GM21390 (cell line): ENCODE results near the gene KIF21B.

ENCODE experiments used
- ATAC-seq: cut with Tn5 transposase; IDR thresholded peaks from one replicate; pipeline ENCODE4 v1.9.1; 2021; ENCODE audit not compliant: unreplicated experiment

KIF21B gene

GRCh38 chr1:201020040-201020591, 3.4 kb downstream of the KIF21B start:
- ATAC-seq, result no peak

GRCh38 chr1:201019321-201019977, 4.1 kb downstream of the KIF21B start:
- ATAC-seq, result peak; percentile 63

- no peak for ATAC-seq
Observed at GRCh38 chr1:201017828-201018163, 5.7 kb downstream of the KIF21B start.

GRCh38 chr1:201016943-201017827, 6.3 kb downstream of the KIF21B start:
- peak; percentile 16 for ATAC-seq

- no peak for ATAC-seq
Observed at GRCh38 chr1:201016211-201016651, 7.3 kb downstream of the KIF21B start.

DNA sequence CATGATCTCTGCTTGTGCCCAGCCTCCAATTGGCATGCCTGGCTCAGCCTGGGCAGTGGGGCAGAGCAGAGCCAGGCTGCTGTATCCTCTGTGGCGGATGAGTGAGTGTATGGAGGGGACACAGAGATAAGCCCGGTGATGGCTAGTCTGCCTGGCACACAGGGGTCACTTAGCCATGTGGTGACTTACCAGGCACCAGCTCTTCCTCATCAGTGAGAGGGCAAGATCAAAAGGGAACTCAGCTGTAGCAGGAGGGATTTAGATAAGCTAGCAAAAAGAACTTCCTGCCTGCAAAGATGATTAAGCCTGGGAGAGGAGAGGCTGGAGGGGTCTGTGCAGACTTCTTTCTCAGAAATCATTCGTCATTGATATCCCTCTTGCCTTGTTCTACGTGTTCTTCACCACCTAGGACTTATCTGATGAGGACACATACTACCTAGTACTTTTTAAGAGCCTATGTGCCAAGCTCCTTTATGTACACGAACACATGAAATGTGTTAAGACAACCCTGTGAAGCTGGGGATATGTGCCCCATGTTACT, 7.9 kb downstream of the KIF21B start:
- ATAC-seq, result no peak

- ATAC-seq, result no peak
Observed at GRCh38 chr1:201014816-201015200, 8.7 kb downstream of the KIF21B start.

DNA sequence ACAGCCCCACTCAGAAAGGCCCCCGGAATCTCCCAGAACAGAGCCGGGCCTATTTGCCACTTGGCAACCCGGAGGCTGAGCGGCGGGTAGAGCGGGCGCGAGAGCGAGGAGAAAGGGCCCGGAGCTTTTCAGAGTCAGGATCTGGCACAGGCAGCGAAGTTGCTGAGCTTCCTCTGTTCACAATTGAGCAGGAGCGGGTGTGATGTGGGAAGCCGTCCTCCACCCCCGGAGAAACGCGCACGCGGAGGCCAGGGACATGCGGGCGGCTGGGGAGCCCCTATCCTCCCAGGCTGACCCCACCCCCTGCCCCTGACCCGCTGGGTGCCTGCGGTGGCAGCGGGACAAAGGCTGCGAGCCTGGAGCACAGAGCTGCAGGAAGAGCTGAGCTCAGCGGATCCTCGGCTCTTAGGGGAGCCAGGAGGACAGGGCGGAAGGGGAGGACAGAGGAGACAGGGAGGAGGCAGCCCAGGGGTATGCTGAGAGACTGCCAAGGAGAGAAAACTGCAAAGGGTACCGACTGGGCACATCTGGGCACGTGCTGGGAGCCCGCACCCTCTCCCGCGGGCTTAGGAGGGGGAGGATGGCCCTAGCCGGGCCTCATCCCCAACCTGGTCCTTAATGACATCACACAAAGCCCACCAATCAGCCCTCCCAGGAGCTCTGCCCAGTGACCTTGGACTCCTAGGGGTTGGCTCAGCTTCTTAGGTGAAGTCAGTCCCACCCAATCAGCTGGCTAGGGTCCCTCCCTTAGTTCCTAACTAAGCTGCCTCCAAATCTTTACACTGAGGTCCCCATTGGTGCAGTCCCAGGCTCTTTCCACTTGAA, 9.3 kb downstream of the KIF21B start:
- no peak for ATAC-seq

- ATAC-seq, result no peak
Observed at GRCh38 chr1:201013031-201013485, 10.5 kb downstream of the KIF21B start.

DNA sequence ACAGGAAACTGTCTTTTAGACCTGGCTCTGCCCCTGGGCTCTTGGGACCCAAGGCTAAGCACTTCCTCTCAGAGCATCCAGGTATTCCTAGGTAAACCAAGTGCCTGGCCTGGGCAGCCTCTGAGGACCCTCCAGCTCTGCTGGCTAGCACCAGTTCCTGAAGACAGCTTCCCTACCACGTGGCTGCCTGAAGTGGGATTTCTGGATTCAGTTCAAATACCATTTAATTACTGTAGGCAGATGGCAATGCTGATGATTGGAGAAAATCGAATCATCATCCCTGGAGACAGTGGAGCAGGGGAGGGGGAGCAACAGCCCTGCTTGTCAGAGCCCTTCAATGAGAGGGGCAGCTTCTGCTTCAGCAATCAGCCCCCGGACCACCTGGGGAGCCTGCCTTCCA, 11.9 kb downstream of the KIF21B start:
- no peak for ATAC-seq

DNA sequence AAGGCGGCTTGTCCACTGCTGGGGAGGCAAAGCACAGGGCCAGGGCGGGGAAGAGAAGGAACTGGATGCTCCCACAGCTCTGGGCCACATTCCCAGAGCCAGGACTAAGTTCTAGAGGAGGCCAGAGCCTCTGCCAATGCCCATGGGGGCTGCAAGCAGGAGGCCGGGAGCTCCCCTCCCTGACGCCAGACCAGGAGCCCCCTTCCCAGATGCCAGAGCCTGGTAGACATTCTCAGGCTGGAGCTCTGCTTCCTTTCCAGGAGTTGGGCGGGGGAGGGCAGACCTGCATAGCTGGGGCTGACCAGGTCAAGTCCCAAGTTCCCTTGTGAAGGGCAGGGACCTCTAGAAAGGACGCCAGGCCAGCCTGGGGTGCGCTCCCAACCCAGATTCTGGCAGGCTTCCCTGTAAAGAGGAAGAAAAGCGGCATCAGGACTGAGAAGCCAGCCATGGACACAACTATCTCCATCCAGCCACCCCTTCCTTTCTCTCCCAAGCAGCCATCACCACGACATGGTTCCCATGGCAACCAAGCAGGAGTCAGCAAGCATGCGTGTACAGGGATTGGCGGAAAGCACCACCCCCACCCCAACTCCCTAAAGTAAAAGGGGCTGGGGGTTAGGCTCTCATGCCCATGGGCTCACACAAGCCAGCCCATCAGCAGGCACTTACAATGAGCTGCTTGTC, 13.4 kb downstream of the KIF21B start:
- ATAC-seq, result no peak

GRCh38 chr1:201008666-201009360, 14.7 kb downstream of the KIF21B start:
- no peak for ATAC-seq

GRCh38 chr1:201007481-201007880, 16.0 kb downstream of the KIF21B start:
- ATAC-seq, result no peak

GRCh38 chr1:201006450-201006849, 17.1 kb downstream of the KIF21B start:
- ATAC-seq, result no peak

DNA sequence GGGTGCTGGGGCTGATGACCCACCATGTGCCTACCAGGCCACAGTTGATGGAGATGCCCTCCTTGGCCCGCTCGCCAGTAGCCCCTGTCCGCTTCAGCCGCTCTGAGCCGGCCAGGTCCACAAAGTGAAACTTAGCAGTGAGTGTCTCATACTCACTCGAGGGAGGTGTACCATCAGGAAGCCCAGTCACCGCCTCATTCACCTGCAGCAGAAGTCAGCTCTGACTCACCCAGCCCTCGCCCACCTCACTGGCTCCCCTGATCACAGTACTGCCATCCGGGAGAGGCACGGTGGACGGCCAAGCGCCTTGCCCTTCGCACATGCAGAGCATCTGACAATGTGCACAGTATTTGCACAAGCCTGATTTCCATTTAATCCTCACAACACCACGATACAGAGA, 18.8 kb downstream of the KIF21B start:
- no peak for ATAC-seq

- no peak for ATAC-seq
Observed at GRCh38 chr1:201004154-201004553, 19.4 kb downstream of the KIF21B start.

- no peak for ATAC-seq
Observed at GRCh38 chr1:201002510-201002909, 21.0 kb downstream of the KIF21B start.

- no peak for ATAC-seq
Observed at GRCh38 chr1:201001962-201002361, 21.6 kb downstream of the KIF21B start.

DNA sequence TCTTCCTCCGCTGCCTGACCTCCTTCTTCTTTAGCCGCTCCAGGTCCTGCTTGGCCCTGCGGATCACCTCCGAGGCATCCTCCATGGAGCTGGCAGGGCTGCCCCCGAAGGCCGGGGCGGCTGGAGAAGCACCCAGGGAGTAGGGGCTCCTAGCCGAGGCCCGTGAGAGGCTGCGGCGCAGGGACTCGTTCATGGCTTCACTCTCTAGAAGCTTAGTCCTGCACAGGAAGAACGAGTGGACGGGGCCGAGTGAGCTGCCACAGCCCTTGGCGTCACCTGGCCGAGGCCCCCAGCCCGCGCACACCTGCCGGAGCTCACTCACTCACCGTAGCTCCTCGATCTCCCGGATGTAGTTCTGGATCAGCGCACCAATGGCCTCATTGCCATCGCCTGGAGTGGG, 23.1 kb downstream of the KIF21B start:
- no peak for ATAC-seq

DNA sequence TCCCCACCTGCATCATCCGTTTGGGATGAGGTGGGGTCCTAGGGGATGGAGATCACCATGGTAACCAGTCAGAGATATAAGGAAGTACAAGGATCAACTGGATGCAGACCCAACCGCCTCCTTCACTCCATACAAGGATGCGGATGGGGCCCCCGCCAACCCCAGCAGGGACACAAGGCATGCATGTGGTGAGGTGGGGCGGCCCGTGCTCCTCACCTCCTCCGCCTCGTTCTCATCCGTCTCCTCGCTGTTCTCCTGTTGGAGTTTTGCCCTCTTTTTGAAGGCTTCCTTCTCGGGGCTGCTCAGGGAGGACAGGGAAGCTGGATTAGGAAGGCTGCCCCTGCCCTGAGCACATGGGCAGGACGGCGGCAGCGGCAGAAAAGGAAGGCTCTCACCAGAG, 23.8 kb downstream of the KIF21B start:
- no peak for ATAC-seq
